ENCODE data around the gene FAM120C. TPM values are rescaled to one million over a fixed set of nuclear protein-coding genes. Genes with fewer than 3 reads are reported as not detected.

Gene FAM120C
- total and polyA plus RNA-seq, 8 donors, result 3.4 to 7.3 (median 4.6) TPM

- no peaks in the 10 kb centered on the region for H3K36me3 ChIP-seq
- no peaks in the 10 kb centered on the region for H3K9me3 ChIP-seq
- FAIRE-seq (no peak), ATAC-seq (no peak), DNase-seq (no peak)
- H3K4me1 ChIP-seq, result no peaks in the 10 kb centered on the region
- WGBS, 2 donors, result 79 to 89% methylated on average over 2 of the region's 2 CpGs
- H3K27ac ChIP-seq, result no peak overlapping the region
- intact Hi-C loops (cut with DNase I), result no loop called here
- no peak for TF ChIP-seq CTCF (IDR thresholded peaks at IDR 0.05)
- H3K27me3 ChIP-seq, result no peaks in the 10 kb centered on the region
- no peak overlapping the region for H3K4me3 ChIP-seq
These were observed 119.7 kb downstream of the FAM120C start for GRCh38 chrX:54063361-54063760.

- intact Hi-C loops (cut with DNase I), result no loop called here
- H3K4me3 ChIP-seq, result no peak overlapping the region
- TF ChIP-seq CTCF (IDR thresholded peaks at IDR 0.05), result no peak
- H3K27me3 ChIP-seq, result no peaks in the 10 kb centered on the region
- 22 to 25% methylated on average over 3 of the region's 3 CpGs for WGBS, 2 donors
- ATAC-seq, result peak in 1 of 4 donors; percentile 56
- no peaks in the 10 kb centered on the region for H3K9me3 ChIP-seq
- no peaks in the 10 kb centered on the region for H3K4me1 ChIP-seq
- no peak for DNase-seq
- no peaks in the 10 kb centered on the region for H3K36me3 ChIP-seq
- no peak overlapping the region for H3K27ac ChIP-seq
- FAIRE-seq, result no peak
These were observed 133.3 kb downstream of the FAM120C start for GRCh38 chrX:54049801-54050200.

- Histone ChIP-seq H3K4me1 (no peaks in the 10 kb centered on the region), H3K27me3 (no peaks in the 10 kb centered on the region), H3K36me3 (no peaks in the 10 kb centered on the region), H3K4me3 (no peak overlapping the region), H3K27ac (no peak overlapping the region), H3K9me3 (no peaks in the 10 kb centered on the region)
- intact Hi-C loops (cut with DNase I), result no loop called here
- DNase-seq (no peak), ATAC-seq (no peak), FAIRE-seq (no peak)
- TF ChIP-seq CTCF (IDR thresholded peaks at IDR 0.05), result no peak
- WGBS, 2 donors, result 56 to 78% methylated on average over 1 of the region's 1 CpG
These were observed 134.6 kb downstream of the FAM120C start for GRCh38 chrX:54048412-54048811.

- no peak for TF ChIP-seq CTCF (IDR thresholded peaks at IDR 0.05)
- intact Hi-C loops (cut with DNase I), result no loop called here
- ATAC-seq, result no peak
- WGBS, 2 donors, result 72 to 74% methylated on average over 12 of the region's 12 CpGs
- Histone ChIP-seq H3K36me3 (no peaks in the 10 kb centered on the region), H3K4me1 (no peaks in the 10 kb centered on the region), H3K4me3 (no peak overlapping the region), H3K27ac (peak overlapping the region in 3 of 4 donors; percentile 80 to 95 (median 88)), H3K9me3 (no peaks in the 10 kb centered on the region), H3K27me3 (no peaks in the 10 kb centered on the region)
- no peak for DNase-seq
- no peak for FAIRE-seq
These were observed 137.4 kb downstream of the FAM120C start for GRCh38 chrX:54045563-54046228.

- whole genome bisulfite sequencing, 2 donors, result 4 to 40% methylated on average over 10 of the region's 10 CpGs
- Histone ChIP-seq H3K9me3 (no peaks in the 10 kb centered on the region), H3K36me3 (no peaks in the 10 kb centered on the region), H3K27me3 (no peaks in the 10 kb centered on the region), H3K4me3 (peak overlapping the region in 2 of 4 donors; percentile 56), H3K27ac (peak overlapping the region; percentile 80 to 95 (median 88)), H3K4me1 (no peaks in the 10 kb centered on the region)
- FAIRE-seq, result no peak
- ATAC-seq, result peak in 3 of 4 donors; percentile 5 to 13 (median 8)
- intact Hi-C loops (cut with DNase I), result no loop called here
- no peak for TF ChIP-seq CTCF (IDR thresholded peaks at IDR 0.05)
- no peak for DNase-seq
These were observed 138.1 kb downstream of the FAM120C start for GRCh38 chrX:54044877-54045338.

Measured in pancreas (tissue), 10 donors.